Right lobe of liver (tissue), 4 donors: Measurements from ENCODE around the gene PPIE.

Experiments used
- POLR2A ChIP-seq: fragments of 450-650 bp; IDR thresholded peaks from one replicate; pipeline ENCODE4 v1.6.1; 2017; ENCODE audit warnings: antibody characterized with exemption, mild to moderate bottlenecking
- TF ChIP-seq, protein P1 (sequence below), 4 donors: fragments of 200-600 bp in 3 of 4; fragments of 450-650 bp in 1 of 4; IDR thresholded peaks; one replicate each; pipeline versions ENCODE4 v1.5.1 to v1.8.0; 2016 to 2022; ENCODE audit warnings: antibody characterized with exemption in 4 of 4, mild to moderate bottlenecking in 2 of 4
- donor health status: DM: no; HTN: no; CAD: no.
- donor health status: DM: no; HTN: no; CAD: no.
- donor health status: DM: no; HTN: yes; CAD: no.

DNA sequence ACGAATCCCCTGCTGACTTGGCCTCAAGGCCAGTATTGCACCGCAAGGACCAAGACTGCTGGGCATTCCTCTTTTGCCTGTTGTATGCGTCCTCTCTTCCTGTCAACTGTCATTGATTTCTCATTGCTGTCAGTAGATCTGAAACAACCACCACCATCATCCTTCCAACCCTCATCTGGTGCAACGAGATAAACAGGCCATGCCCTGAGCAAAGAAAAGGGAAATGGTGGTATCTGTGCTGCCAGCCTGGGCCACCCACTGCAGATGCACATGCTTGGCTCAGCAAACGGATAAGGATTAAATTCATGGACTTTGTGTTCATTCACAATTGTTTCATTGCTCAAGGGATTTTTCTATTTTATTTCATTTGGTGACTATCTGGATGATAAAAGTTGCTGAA is 18.8 kb downstream of the PPIE start:
- TF ChIP-seq, protein P1, sequence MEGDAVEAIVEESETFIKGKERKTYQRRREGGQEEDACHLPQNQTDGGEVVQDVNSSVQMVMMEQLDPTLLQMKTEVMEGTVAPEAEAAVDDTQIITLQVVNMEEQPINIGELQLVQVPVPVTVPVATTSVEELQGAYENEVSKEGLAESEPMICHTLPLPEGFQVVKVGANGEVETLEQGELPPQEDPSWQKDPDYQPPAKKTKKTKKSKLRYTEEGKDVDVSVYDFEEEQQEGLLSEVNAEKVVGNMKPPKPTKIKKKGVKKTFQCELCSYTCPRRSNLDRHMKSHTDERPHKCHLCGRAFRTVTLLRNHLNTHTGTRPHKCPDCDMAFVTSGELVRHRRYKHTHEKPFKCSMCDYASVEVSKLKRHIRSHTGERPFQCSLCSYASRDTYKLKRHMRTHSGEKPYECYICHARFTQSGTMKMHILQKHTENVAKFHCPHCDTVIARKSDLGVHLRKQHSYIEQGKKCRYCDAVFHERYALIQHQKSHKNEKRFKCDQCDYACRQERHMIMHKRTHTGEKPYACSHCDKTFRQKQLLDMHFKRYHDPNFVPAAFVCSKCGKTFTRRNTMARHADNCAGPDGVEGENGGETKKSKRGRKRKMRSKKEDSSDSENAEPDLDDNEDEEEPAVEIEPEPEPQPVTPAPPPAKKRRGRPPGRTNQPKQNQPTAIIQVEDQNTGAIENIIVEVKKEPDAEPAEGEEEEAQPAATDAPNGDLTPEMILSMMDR (IDR thresholded peaks at IDR 0.05) = no peak
- TF ChIP-seq POLR2A = no peak
